ENCODE results near the gene RPL14. TPM values are rescaled to one million over a fixed set of nuclear protein-coding genes. Genes with fewer than 3 reads are reported as not detected.

Gene RPL14
- total and polyA plus RNA-seq, 2 of the 13 experiments (the other 11 are each of a cell fraction or from before 2014, with no cell fraction given) = 502 to 1,291 TPM

GRCh38 chr3:40505599-40506462 lies 48.7 kb downstream of the RPL14 start, which contains the start of gene ZNF620 (continued):
- TF ChIP-seq ARID5B (CRISPR knock-in tag; IDR thresholded peaks at IDR 0.05) = peak; percentile 76
- TF ChIP-seq RORA (CRISPR knock-in tag; IDR thresholded peaks at IDR 0.05) = no peak
- TF ChIP-seq RFX5 (IDR thresholded peaks at IDR 0.05; ENCODE audit: low read depth, low read length) = no peak
- TF ChIP-seq ZNF569 (CRISPR knock-in tag; IDR thresholded peaks at IDR 0.05; ENCODE audit: borderline replicate concordance) = no peak
- no peak for TF ChIP-seq ZNF577 (CRISPR knock-in tag; IDR thresholded peaks at IDR 0.05; ENCODE audit: borderline replicate concordance, low read depth)
- TF ChIP-seq ZNF670 (CRISPR knock-in tag; IDR thresholded peaks at IDR 0.05; ENCODE audit: borderline replicate concordance) = 0 out of 2 replicates have a peak, but pooled peaks have one; percentile 52
- peak; percentile 94 for TF ChIP-seq KMT2B (CRISPR knock-in tag; IDR thresholded peaks at IDR 0.05)
- TF ChIP-seq ZNF138 (CRISPR knock-in tag; IDR thresholded peaks at IDR 0.05; ENCODE audit: low read depth) = no peak
- no peak for TF ChIP-seq ZNF296 (CRISPR knock-in tag; conservative IDR thresholded peaks at IDR 0.05)
- peak; percentile 97 for TF ChIP-seq SPEN (CRISPR knock-in tag; IDR thresholded peaks at IDR 0.05; ENCODE audit: low read depth)
- peak; percentile 34; the same call in 1 of the 2 replicates for TF ChIP-seq ZNF292 (CRISPR knock-in tag; IDR thresholded peaks at IDR 0.05; ENCODE audit: borderline replicate concordance, low read depth)
- no peak for TF ChIP-seq ZNF33B (CRISPR knock-in tag; IDR thresholded peaks at IDR 0.05)
- TF ChIP-seq ZFP37 (CRISPR knock-in tag; IDR thresholded peaks at IDR 0.05; ENCODE audit: borderline replicate concordance) = 0 out of 2 replicates have a peak, but pooled peaks have one; percentile 64
- TF ChIP-seq PAX8 (CRISPR knock-in tag; IDR thresholded peaks at IDR 0.05; ENCODE audit: borderline replicate concordance) = no peak
- no peak for TF ChIP-seq SSRP1 (CRISPR knock-in tag; IDR thresholded peaks at IDR 0.05)
- no peak for TF ChIP-seq CHD2 (IDR thresholded peaks at IDR 0.05; ENCODE audit: low read depth, low read length)
- no peak for TF ChIP-seq ZMAT5 (CRISPR knock-in tag; IDR thresholded peaks at IDR 0.05; ENCODE audit: borderline replicate concordance, low read depth)
- peak; percentile 8; the same call in 1 of the 2 replicates for TF ChIP-seq MNT (IDR thresholded peaks at IDR 0.05)
- TF ChIP-seq PHF20 (CRISPR knock-in tag; IDR thresholded peaks at IDR 0.05) = peak; percentile 91
- TF ChIP-seq ZNF33A (CRISPR knock-in tag; IDR thresholded peaks at IDR 0.05; ENCODE audit: borderline replicate concordance) = no peak
- TF ChIP-seq ZNF776 (CRISPR knock-in tag; IDR thresholded peaks at IDR 0.05) = no peak
- TF ChIP-seq ZKSCAN8 (CRISPR knock-in tag; IDR thresholded peaks at IDR 0.05; ENCODE audit: borderline replicate concordance) = no peak
- no peak for TF ChIP-seq KDM6A (CRISPR knock-in tag; IDR thresholded peaks at IDR 0.05; ENCODE audit: low read depth)
- TF ChIP-seq SUZ12 (IDR thresholded peaks at IDR 0.05; ENCODE audit: low read depth, low read length) = no peak
- peak; percentile 58; the same call in 1 of the 2 replicates for TF ChIP-seq ZNF768 (CRISPR knock-in tag; IDR thresholded peaks at IDR 0.05)
- no peak for TF ChIP-seq TCF7 (IDR thresholded peaks at IDR 0.05; ENCODE audit: low read depth)
